K562 (cell line): ENCODE measurements around the gene RC3H2. TPM values are rescaled to one million over a fixed set of nuclear protein-coding genes. Genes with fewer than 3 reads are reported as not detected.

Experiments
- ARID3B ChIP-seq: fragments of 250-450 bp; sonication (Bioruptor Pico); IDR thresholded peaks from 2 replicates; pipeline ENCODE4 v1.4.0; 2020; ENCODE audit warnings: borderline replicate concordance
- CEBPG ChIP-seq, 3 experiments: fragments of 200-800 bp in 1 of 3; sonication (Bioruptor generic) in 1 of 3; sonication (generic) in 1 of 3; formaldehyde crosslinking in 1 of 3; IDR thresholded peaks in 2 of 3; conservative IDR thresholded peaks in 1 of 3; 2 replicates each; pipeline versions ENCODE4 v1.6.1 to v1.8.0; 2016 to 2022; ENCODE audit warnings: missing compliant biosample characterization in 2 of 3, missing genetic modification characterization in 2 of 3, mild to moderate bottlenecking in 1 of 3, missing genetic modification reagents in 1 of 3
- EGR1 ChIP-seq: fragments of 450-650 bp; conservative IDR thresholded peaks from 2 replicates; pipeline ENCODE4 v1.6.1; 2017; ENCODE audit warnings: mild to moderate bottlenecking
- EWSR1 ChIP-seq: fragments of 450-650 bp; IDR thresholded peaks from 2 replicates; pipeline ENCODE4 v1.6.1; 2018; ENCODE audit warnings: borderline replicate concordance, mild to moderate bottlenecking, low read depth, moderate library complexity; ENCODE audit not compliant: partially characterized antibody
- FOSL1 ChIP-seq: fragments of 200-800 bp; sonication (Bioruptor generic); conservative IDR thresholded peaks from 2 replicates; pipeline ENCODE4 v1.6.1; 2016; ENCODE audit warnings: missing genetic modification characterization, missing compliant biosample characterization
- GABPA ChIP-seq: fragments of 200-800 bp; sonication (Bioruptor generic); conservative IDR thresholded peaks from 2 replicates; pipeline ENCODE4 v1.6.1; 2016; ENCODE audit warnings: low read depth, missing genetic modification characterization, missing compliant biosample characterization
- MEF2D ChIP-seq: conservative IDR thresholded peaks from 2 replicates; pipeline ENCODE4 v1.6.1; 2016; ENCODE audit warnings: low read depth, missing genetic modification characterization, missing compliant biosample characterization
- MEIS2 ChIP-seq: fragments of 450-650 bp; IDR thresholded peaks from 2 replicates; pipeline ENCODE4 v1.6.1; 2014; ENCODE audit warnings: mild to moderate bottlenecking; ENCODE audit not compliant: partially characterized antibody
- MTA2 ChIP-seq: fragments of 450-650 bp; IDR thresholded peaks from 2 replicates; pipeline ENCODE4 v1.6.1; 2016; ENCODE audit warnings: low read depth
- NR2C2 ChIP-seq, 2 experiments: fragments of 200-800 bp in 1 of 2; sonication (Bioruptor generic) in 1 of 2; sonication (generic) in 1 of 2; formaldehyde crosslinking in 1 of 2; IDR thresholded peaks; 2 replicates each; pipeline versions ENCODE4 v1.6.1 to v1.8.0; 2016 to 2022; ENCODE audit warnings: mild to moderate bottlenecking in 1 of 2, missing compliant biosample characterization in 1 of 2, missing genetic modification characterization in 1 of 2, missing genetic modification reagents in 1 of 2
- TEAD1 ChIP-seq, 2 experiments: fragments of 450-650 bp in 1 of 2; sonication (generic) in 1 of 2; formaldehyde crosslinking; IDR thresholded peaks; 2 replicates each; pipeline versions ENCODE4 v1.4.0 to v1.8.0; 2020 to 2022; ENCODE audit warnings: mild to moderate bottlenecking in 2 of 2, missing genetic modification reagents in 1 of 2
- ZNF395 ChIP-seq: fragments of 200-800 bp; sonication (Bioruptor generic); IDR thresholded peaks from 2 replicates; pipeline ENCODE4 v1.6.1; 2017; ENCODE audit warnings: missing genetic modification characterization, missing compliant biosample characterization
- ZNF592 ChIP-seq: fragments of 450-650 bp; IDR thresholded peaks from 2 replicates; pipeline ENCODE4 v1.6.1; 2017; ENCODE audit warnings: antibody characterized with exemption, mild to moderate bottlenecking
- ZNF639 ChIP-seq, 2 experiments: fragments of 200-800 bp in 1 of 2; sonication (Bioruptor generic) in 1 of 2; sonication (generic) in 1 of 2; formaldehyde crosslinking in 1 of 2; IDR thresholded peaks in 1 of 2; conservative IDR thresholded peaks in 1 of 2; 2 replicates each; pipeline versions ENCODE4 v1.5.0 to v1.6.1; 2016 to 2020; ENCODE audit warnings: missing compliant biosample characterization in 1 of 2, missing genetic modification characterization in 1 of 2, missing genetic modification reagents in 1 of 2
- ZNF785 ChIP-seq: fragments of 250-450 bp; sonication (Bioruptor Pico); IDR thresholded peaks from 2 replicates; pipeline ENCODE4 v1.4.0; 2020; ENCODE audit warnings: mild to moderate bottlenecking
- polyA plus RNA-seq, 8 experiments: library from polyadenylated mRNA; depleted of rRNA in 4 of 8; stranded (reverse) in 5 of 8; unstranded in 3 of 8; fragments of >200 nt; fragmentation: Nextera tagmentation in 2 of 8; fragmentation: Illumina TruSeq in 1 of 8; extraction: Ambion mirVana in 2 of 8; extraction: Trizol in 1 of 8; gene quantifications; 2 replicates each; pipeline versions ENCODE4 v1.2.1 to v1.2.3, GENCODE V29; 2011 to 2014; ENCODE audit warnings: inconsistent platforms in 1 of 8, missing spikeins in 1 of 8
- total RNA-seq, 7 experiments: library from RNA; depleted of rRNA in 6 of 7; stranded (reverse); fragments of >200 nt in 6 of 7; fragmentation: Illumina TruSeq in 2 of 7; extraction: Trizol in 2 of 7; gene quantifications; 2 replicates each; pipeline versions ENCODE4 v1.2.1 to v1.2.3, GENCODE V29; 2011 to 2021; ENCODE audit warnings: low replicate concordance in 1 of 7

The RC3H2 gene
- total and polyA plus RNA-seq, 9 of the 15 experiments (the other 6 are each of a cell fraction or from before 2014, with no cell fraction given): 5.6 to 35.4 (median 18.6) TPM

GRCh38 chr9:122821278-122821943 is 83.7 kb downstream of the RC3H2 start (continued):
- no peak for TF ChIP-seq NR2C2 (CRISPR knock-in tag; IDR thresholded peaks at IDR 0.05)
- peak; percentile 79 for TF ChIP-seq NR2C2 (tag; IDR thresholded peaks at IDR 0.05)
- peak; percentile 49; the same call in 1 of the 2 replicates for TF ChIP-seq MTA2
- peak; percentile 62 for TF ChIP-seq FOSL1 (tag)
- no peak for TF ChIP-seq ZNF785 (CRISPR knock-in tag)
- no peak for TF ChIP-seq ARID3B (CRISPR knock-in tag)
- TF ChIP-seq MEIS2: peak; percentile 85
- TF ChIP-seq CEBPG (CRISPR knock-in tag; IDR thresholded peaks at IDR 0.05): peak; percentile 81
- peak; percentile 87 to 89 for TF ChIP-seq CEBPG (tag; conservative IDR thresholded peaks at IDR 0.05 in 1 of 2, IDR thresholded peaks at IDR 0.05 in 1 of 2)
- peak; percentile 67; the same call in 1 of the 2 replicates for TF ChIP-seq MEF2D (tag)
- no peak for TF ChIP-seq EWSR1
- 0 out of 2 replicates have a peak, but pooled peaks have one; percentile 37 for TF ChIP-seq ZNF592
- 0 out of 2 replicates have a peak, but pooled peaks have one; percentile 26 for TF ChIP-seq ZNF395 (CRISPR knock-in tag)
- TF ChIP-seq TEAD1 (CRISPR knock-in tag; IDR thresholded peaks at IDR 0.05): 0 out of 4 replicates have a peak, but pooled peaks of 1 of the 2 experiments have one; percentile 9
- no peak for TF ChIP-seq EGR1
- TF ChIP-seq ZNF639 (CRISPR knock-in tag; conservative IDR thresholded peaks at IDR 0.05 in 1 of 2, IDR thresholded peaks at IDR 0.05 in 1 of 2): 0 out of 4 replicates have a peak, but pooled peaks of 1 of the 2 experiments have one; percentile 48
- no peak for TF ChIP-seq GABPA (tag)
